H9 (cell line): ENCODE results near the gene RPL11. TPM values are rescaled to one million over a fixed set of nuclear protein-coding genes. Genes with fewer than 3 reads are reported as not detected.

Experiments used
- DNase-seq: peaks from one replicate; pipeline ENCODE4 v3.0.0-alpha.2; 2017
- H2AFZ ChIP-seq: one replicate; pipeline ENCODE4 v1.6.1; 2013; ENCODE audit warnings: mild to moderate bottlenecking, low read length, control low read depth, moderate library complexity
- H2AK5ac ChIP-seq: 2 replicates; pipeline ENCODE4 v1.6.1; 2013; ENCODE audit warnings: low read length, control low read depth, mixed read lengths; ENCODE audit not compliant: insufficient read length
- H2BK120ac ChIP-seq: one replicate; pipeline ENCODE4 v1.6.1; 2013; ENCODE audit warnings: low read depth, mild to moderate bottlenecking, low read length, control low read depth, inconsistent platforms; ENCODE audit not compliant: poor library complexity, severe bottlenecking
- H2BK12ac ChIP-seq: 2 replicates; pipeline ENCODE4 v1.6.1; 2013; ENCODE audit warnings: low read length, control low read depth, mixed read lengths, low read depth; ENCODE audit not compliant: insufficient read length
- H2BK15ac ChIP-seq: 2 replicates; pipeline ENCODE4 v1.6.1; 2013; ENCODE audit warnings: low read depth, low read length, control low read depth
- H2BK20ac ChIP-seq: one replicate; pipeline ENCODE4 v1.6.1; 2013; ENCODE audit warnings: low read depth, mild to moderate bottlenecking, low read length, control low read depth, inconsistent platforms; ENCODE audit not compliant: poor library complexity, severe bottlenecking
- H2BK5ac ChIP-seq: 2 replicates; pipeline ENCODE4 v1.6.1; 2013; ENCODE audit warnings: low read length, control low read depth, mixed read lengths; ENCODE audit not compliant: insufficient read length
- H3K14ac ChIP-seq: 2 replicates; pipeline ENCODE4 v1.6.1; 2013; ENCODE audit warnings: low read length, control low read depth; ENCODE audit not compliant: insufficient read depth
- H3K18ac ChIP-seq: 2 replicates; pipeline ENCODE4 v1.6.1; 2013; ENCODE audit warnings: low read depth, mild to moderate bottlenecking, mixed read lengths, low read length, control low read depth; ENCODE audit not compliant: insufficient read length
- H3K23ac ChIP-seq: 2 replicates; pipeline ENCODE4 v1.6.1; 2013; ENCODE audit warnings: low read length, control low read depth, mixed read lengths, low read depth; ENCODE audit not compliant: insufficient read length
- H3K23me2 ChIP-seq: 2 replicates; pipeline ENCODE4 v1.6.1; 2013; ENCODE audit warnings: low read depth, mild to moderate bottlenecking, mixed read lengths, low read length, control low read depth; ENCODE audit not compliant: insufficient read length, poor library complexity, severe bottlenecking
- H3K27ac ChIP-seq: 2 replicates; pipeline ENCODE4 v1.5.1; 2013; ENCODE audit warnings: low read length, control low read depth, mixed read lengths, low read depth; ENCODE audit not compliant: insufficient read length
- H3K27me3 ChIP-seq: 2 replicates; pipeline ENCODE4 v1.6.1; 2013; ENCODE audit warnings: low read length, control low read depth, inconsistent platforms; ENCODE audit not compliant: insufficient read depth
- H3K4ac ChIP-seq: 2 replicates; pipeline ENCODE4 v1.6.1; 2013; ENCODE audit warnings: low read depth, mild to moderate bottlenecking, control low read depth, inconsistent platforms, low read length, moderate library complexity
- H3K4me1 ChIP-seq: 2 replicates; pipeline ENCODE4 v1.6.1; 2013; ENCODE audit warnings: low read length, control low read depth, inconsistent platforms; ENCODE audit not compliant: insufficient read depth
- H3K4me2 ChIP-seq: 2 replicates; pipeline ENCODE4 v1.6.1; 2013; ENCODE audit warnings: low read length, control low read depth, mixed read lengths; ENCODE audit not compliant: insufficient read length, insufficient read depth
- H3K56ac ChIP-seq: 2 replicates; pipeline ENCODE4 v1.6.1; 2013; ENCODE audit warnings: low read depth, mild to moderate bottlenecking, mixed read lengths, low read length, control low read depth; ENCODE audit not compliant: insufficient read length
- H3K79me1 ChIP-seq: 2 replicates; pipeline ENCODE4 v1.6.1; 2013; ENCODE audit warnings: low read depth, mild to moderate bottlenecking, moderate library complexity, low read length, control low read depth, inconsistent platforms; ENCODE audit not compliant: insufficient read depth, poor library complexity, severe bottlenecking
- H3K79me2 ChIP-seq: 2 replicates; pipeline ENCODE4 v1.6.1; 2013; ENCODE audit warnings: low read length, control low read depth, inconsistent platforms; ENCODE audit not compliant: insufficient read depth
- H3K9ac ChIP-seq: 2 replicates; pipeline ENCODE4 v1.6.1; 2013; ENCODE audit warnings: low read length, control low read depth, mixed read lengths; ENCODE audit not compliant: insufficient read length; ENCODE audit errors: extremely low read depth
- H3K9me3 ChIP-seq: one replicate; pipeline ENCODE4 v1.6.1; 2013; ENCODE audit warnings: low read depth, low read length, inconsistent platforms; ENCODE audit not compliant: control insufficient read depth
- H3T11ph ChIP-seq: one replicate; pipeline ENCODE4 v1.6.1; 2013; ENCODE audit warnings: mild to moderate bottlenecking, low read length, control low read depth, inconsistent platforms
- H4K20me1 ChIP-seq: one replicate; pipeline ENCODE4 v1.6.1; 2013; ENCODE audit not compliant: control insufficient read depth, insufficient read length, insufficient read depth
- H4K5ac ChIP-seq: 2 replicates; pipeline ENCODE4 v1.6.1; 2013; ENCODE audit warnings: low read depth, mild to moderate bottlenecking, mixed read lengths, low read length, control low read depth; ENCODE audit not compliant: insufficient read length
- H4K8ac ChIP-seq: replicated peaks from 2 replicates; pipeline ENCODE4 v1.6.1; 2013; ENCODE audit warnings: low read length, control low read depth, mixed read lengths, low read depth; ENCODE audit not compliant: insufficient read length
- H4K91ac ChIP-seq: 2 replicates; pipeline ENCODE4 v1.6.1; 2013; ENCODE audit warnings: low read depth, mild to moderate bottlenecking, moderate library complexity, mixed read lengths, low read length, control low read depth; ENCODE audit not compliant: insufficient read length
- H3K27ac Mint-ChIP-seq, 3 experiments: 2 replicates in 2 of 3; 3 replicates in 1 of 3; pipeline ENCODE4 v1.8.0; 2020 to 2021; ENCODE audit warnings: mixed read lengths in 3 of 3, mild to moderate bottlenecking in 1 of 3, moderate library complexity in 1 of 3
- H3K27me3 Mint-ChIP-seq: 2 replicates; pipeline ENCODE4 v1.8.0; 2021; ENCODE audit warnings: low read depth, mild to moderate bottlenecking, moderate library complexity, mixed read lengths
- H3K36me3 Mint-ChIP-seq, 3 experiments: 2 replicates in 2 of 3; 3 replicates in 1 of 3; pipeline ENCODE4 v1.8.0; 2020 to 2021; ENCODE audit warnings: low read depth in 3 of 3, mixed read lengths in 3 of 3; ENCODE audit not compliant: insufficient read depth in 1 of 3
- H3K4me1 Mint-ChIP-seq, 2 experiments: 2 replicates each; pipeline ENCODE4 v1.8.0; 2020; ENCODE audit warnings: mixed read lengths in 2 of 2
- H3K4me3 Mint-ChIP-seq, 2 experiments: 2 replicates in 1 of 2; 3 replicates in 1 of 2; pipeline ENCODE4 v1.8.0; 2020 to 2021; ENCODE audit warnings: mild to moderate bottlenecking in 2 of 2, mixed read lengths in 2 of 2, moderate library complexity in 1 of 2
- H3K9me3 Mint-ChIP-seq, 2 experiments: 2 replicates in 1 of 2; 3 replicates in 1 of 2; pipeline ENCODE4 v1.8.0; 2020; ENCODE audit warnings: mild to moderate bottlenecking in 2 of 2, mixed read lengths in 2 of 2, moderate library complexity in 1 of 2
- WGBS: extraction: QIAGEN DNeasy Blood & Tissue Kit; methylation state at CpG from one replicate; pipeline ENCODE4 v1.1.7; 2013; ENCODE audit warnings: missing lambda C conversion rate, low lambda C conversion rate, mixed read lengths; ENCODE audit not compliant: insufficient read length; ENCODE audit errors: extremely low coverage; 5-methylcytosine and 5-hydroxymethylcytosine counted together
- total RNA-seq: library from RNA; stranded (reverse); gene quantifications from 2 replicates; pipeline ENCODE4 v1.2.1, GENCODE V29; 2021
- TF ChIP-seq, protein P1 (sequence below): fragments of 200-600 bp; sonication (generic); conservative IDR thresholded peaks from 3 replicates; pipeline ENCODE4 v1.8.0; 2021; ENCODE audit warnings: antibody characterized with exemption, mild to moderate bottlenecking

The RPL11 gene
- total RNA-seq, 1 experiment from 2014 or later: 1,618 TPM

DNA sequence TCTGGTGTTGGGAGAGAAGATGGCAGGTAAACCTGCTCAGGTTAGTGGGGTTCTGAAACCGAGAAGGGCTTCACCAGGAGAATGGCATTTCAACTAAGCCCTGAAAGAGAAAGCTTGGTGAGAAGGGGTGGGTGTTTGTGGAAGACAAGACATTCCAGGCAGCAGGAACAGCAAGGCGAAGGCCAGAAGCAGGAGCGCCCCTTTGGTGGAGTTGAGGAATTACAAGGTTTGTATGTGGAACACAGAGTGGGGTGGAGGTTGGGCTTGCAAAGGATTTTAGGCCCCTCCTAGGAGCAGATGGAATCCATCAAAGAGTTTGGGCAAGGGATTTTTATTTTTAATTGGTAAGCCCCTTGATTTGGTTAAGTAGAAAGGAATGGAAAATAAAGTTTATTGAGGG, 26.9 kb downstream of the RPL11 start:
- no CpG with 5 or more reads among the region's 3 CpGs for WGBS
- Histone ChIP-seq H3K23ac (no peak overlapping the region), H2BK120ac (no peak overlapping the region), H3K79me1 (peaks cover 3% of the 10 kb centered on the region), H2BK15ac (no peak overlapping the region), H3K14ac (no peak overlapping the region), H3K27ac (no peak overlapping the region), H4K20me1 (no peaks in the 10 kb centered on the region), H2BK12ac (no peak overlapping the region), H2BK5ac (no peak overlapping the region), H3K56ac (no peak overlapping the region), H2AK5ac (no peak overlapping the region), H2AFZ (no peak overlapping the region), H3K4ac (no peak overlapping the region), H3K9ac (no peak overlapping the region), H3K4me1 (no peaks in the 10 kb centered on the region), H3K9me3 (no peaks in the 10 kb centered on the region), H3K23me2 (no peaks in the 10 kb centered on the region), H3K27me3 (no peaks in the 10 kb centered on the region), H4K91ac (no peak overlapping the region), H4K8ac (no peak overlapping the region), H3K4me2 (no peak overlapping the region), H3K18ac (no peak overlapping the region), H3T11ph (no peak overlapping the region), H4K5ac (no peak overlapping the region), H2BK20ac (no peak overlapping the region), H3K79me2 (no peaks in the 10 kb centered on the region)
- Mint-ChIP-seq H3K27ac (no peak overlapping the region), H3K9me3 (no peaks in the 10 kb centered on the region), H3K4me3 (no peak overlapping the region), H3K27me3 (no peaks in the 10 kb centered on the region), H3K36me3 (no peaks in the 10 kb centered on the region; a peak in 2 of 7 replicates), H3K4me1 (peaks cover 11 to 12% of the 10 kb centered on the region in 2 experiments)
- TF ChIP-seq, protein P1, sequence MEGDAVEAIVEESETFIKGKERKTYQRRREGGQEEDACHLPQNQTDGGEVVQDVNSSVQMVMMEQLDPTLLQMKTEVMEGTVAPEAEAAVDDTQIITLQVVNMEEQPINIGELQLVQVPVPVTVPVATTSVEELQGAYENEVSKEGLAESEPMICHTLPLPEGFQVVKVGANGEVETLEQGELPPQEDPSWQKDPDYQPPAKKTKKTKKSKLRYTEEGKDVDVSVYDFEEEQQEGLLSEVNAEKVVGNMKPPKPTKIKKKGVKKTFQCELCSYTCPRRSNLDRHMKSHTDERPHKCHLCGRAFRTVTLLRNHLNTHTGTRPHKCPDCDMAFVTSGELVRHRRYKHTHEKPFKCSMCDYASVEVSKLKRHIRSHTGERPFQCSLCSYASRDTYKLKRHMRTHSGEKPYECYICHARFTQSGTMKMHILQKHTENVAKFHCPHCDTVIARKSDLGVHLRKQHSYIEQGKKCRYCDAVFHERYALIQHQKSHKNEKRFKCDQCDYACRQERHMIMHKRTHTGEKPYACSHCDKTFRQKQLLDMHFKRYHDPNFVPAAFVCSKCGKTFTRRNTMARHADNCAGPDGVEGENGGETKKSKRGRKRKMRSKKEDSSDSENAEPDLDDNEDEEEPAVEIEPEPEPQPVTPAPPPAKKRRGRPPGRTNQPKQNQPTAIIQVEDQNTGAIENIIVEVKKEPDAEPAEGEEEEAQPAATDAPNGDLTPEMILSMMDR: peak; percentile 84
- DNase-seq: peak; percentile 85
